ENCODE results near the gene KRTAP19-3. TPM values are rescaled to one million over a fixed set of nuclear protein-coding genes. Genes with fewer than 3 reads are reported as not detected.

Gene KRTAP19-3
- polyA plus RNA-seq, 1 donor (not counting 4 experiments of a cell fraction or from before 2014, with no cell fraction given), result not detected

DNA sequence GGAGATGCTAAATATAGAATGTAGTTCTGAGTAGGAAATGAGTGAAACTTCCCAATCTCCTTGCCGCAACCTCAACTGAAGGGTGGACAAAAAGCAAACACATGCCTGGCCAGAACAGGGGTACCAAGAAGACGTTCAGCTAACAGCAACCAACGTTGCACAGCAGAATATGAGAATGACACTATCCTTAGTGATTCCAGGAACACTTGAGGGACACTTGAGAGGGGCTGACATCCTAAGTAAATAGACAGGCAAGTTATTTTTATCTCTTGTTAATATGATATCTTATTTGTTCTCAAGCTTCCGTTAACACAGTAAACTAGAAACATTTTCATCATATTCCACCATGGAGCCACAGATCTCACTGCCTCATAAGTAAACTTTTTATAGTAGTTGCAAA lies 12.6 kb downstream of the KRTAP19-3 start:
- Histone ChIP-seq H3K4me1 (ENCODE audit: control insufficient read depth, extremely low read depth, insufficient read depth, low read length) (peaks cover 8% of the 10 kb centered on the region), H3K27me3 (ENCODE audit: control insufficient read depth, extremely low read depth, insufficient read depth, low read length) (no peaks in the 10 kb centered on the region), H3K36me3 (ENCODE audit: control insufficient read depth in 2 of 2, extremely low read depth in 1 of 2, insufficient read depth in 2 of 2, low read length in 2 of 2) (no peaks in the 10 kb centered on the region), H3K9me1 (ENCODE audit: control insufficient read depth, extremely low read depth, insufficient read depth, low read length) (no peaks in the 10 kb centered on the region), H3K4me3 (ENCODE audit: control insufficient read depth in 2 of 3, extremely low read depth in 1 of 3, insufficient read depth in 2 of 3, low read depth in 1 of 3, low read length in 3 of 3) (no peak overlapping the region), H4K20me1 (ENCODE audit: control insufficient read depth, extremely low read depth, insufficient read depth, low read length) (no peaks in the 10 kb centered on the region), H3K79me2 (ENCODE audit: control insufficient read depth, insufficient read depth, low read length) (no peaks in the 10 kb centered on the region), H3K9me3 (ENCODE audit: control insufficient read depth, low read depth, low read length) (no peaks in the 10 kb centered on the region), H3K27ac (ENCODE audit: control insufficient read depth, insufficient read depth, low read length) (no peak overlapping the region), H3K4me2 (ENCODE audit: control insufficient read depth, extremely low read depth, insufficient read depth, low read depth, low read length) (no peak overlapping the region), H2AFZ (ENCODE audit: control insufficient read depth, low read length) (no peak overlapping the region), H3K9ac (ENCODE audit: control insufficient read depth, extremely low read depth, insufficient read depth, low read length) (no peak overlapping the region)
- DNase-seq (ENCODE audit: low read depth, low spot score), result no peak
- dilution Hi-C loops (cut with MboI; ENCODE audit: extremely low pct_ligation_motif_present, low sequenced_read_pairs), result no loop called here
- FAIRE-seq, result no peak
- TF ChIP-seq EZH2 (IDR thresholded peaks at IDR 0.05; ENCODE audit: low read length), result no peak
- TF ChIP-seq, protein P1, sequence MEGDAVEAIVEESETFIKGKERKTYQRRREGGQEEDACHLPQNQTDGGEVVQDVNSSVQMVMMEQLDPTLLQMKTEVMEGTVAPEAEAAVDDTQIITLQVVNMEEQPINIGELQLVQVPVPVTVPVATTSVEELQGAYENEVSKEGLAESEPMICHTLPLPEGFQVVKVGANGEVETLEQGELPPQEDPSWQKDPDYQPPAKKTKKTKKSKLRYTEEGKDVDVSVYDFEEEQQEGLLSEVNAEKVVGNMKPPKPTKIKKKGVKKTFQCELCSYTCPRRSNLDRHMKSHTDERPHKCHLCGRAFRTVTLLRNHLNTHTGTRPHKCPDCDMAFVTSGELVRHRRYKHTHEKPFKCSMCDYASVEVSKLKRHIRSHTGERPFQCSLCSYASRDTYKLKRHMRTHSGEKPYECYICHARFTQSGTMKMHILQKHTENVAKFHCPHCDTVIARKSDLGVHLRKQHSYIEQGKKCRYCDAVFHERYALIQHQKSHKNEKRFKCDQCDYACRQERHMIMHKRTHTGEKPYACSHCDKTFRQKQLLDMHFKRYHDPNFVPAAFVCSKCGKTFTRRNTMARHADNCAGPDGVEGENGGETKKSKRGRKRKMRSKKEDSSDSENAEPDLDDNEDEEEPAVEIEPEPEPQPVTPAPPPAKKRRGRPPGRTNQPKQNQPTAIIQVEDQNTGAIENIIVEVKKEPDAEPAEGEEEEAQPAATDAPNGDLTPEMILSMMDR (optimal IDR thresholded peaks at IDR 0.05 in 1 of 3, IDR thresholded peaks at IDR 0.05 in 1 of 3, conservative IDR thresholded peaks at IDR 0.05 in 1 of 3; ENCODE audit: extremely low read depth in 1 of 3, insufficient read depth in 2 of 3, low read length in 3 of 3), result no peak

DNA sequence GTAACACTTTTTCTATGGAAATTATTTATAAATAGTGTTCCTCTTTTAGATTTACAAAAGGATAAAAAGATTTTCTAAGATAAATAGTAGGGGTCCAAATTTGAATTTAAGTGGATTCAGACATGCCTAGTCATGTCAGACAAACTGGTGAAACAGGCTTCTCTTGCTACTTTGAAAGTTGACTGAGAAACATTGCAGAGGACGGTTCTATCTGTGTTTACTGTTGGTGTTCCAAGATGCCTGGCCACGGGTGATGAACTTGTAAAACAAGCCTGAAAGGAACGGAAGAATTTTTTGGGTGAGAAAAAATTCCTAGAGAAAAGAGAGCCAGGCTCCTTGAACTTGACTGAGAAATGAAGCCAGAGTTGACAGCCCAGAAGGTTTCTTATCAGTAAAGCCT lies 13.8 kb downstream of the KRTAP19-3 start:
- Histone ChIP-seq H3K79me2 (ENCODE audit: control insufficient read depth, insufficient read depth, low read length) (no peaks in the 10 kb centered on the region), H3K4me1 (ENCODE audit: control insufficient read depth, extremely low read depth, insufficient read depth, low read length) (peaks cover 8% of the 10 kb centered on the region), H3K9me1 (ENCODE audit: control insufficient read depth, extremely low read depth, insufficient read depth, low read length) (no peaks in the 10 kb centered on the region), H3K27ac (ENCODE audit: control insufficient read depth, insufficient read depth, low read length) (no peak overlapping the region), H4K20me1 (ENCODE audit: control insufficient read depth, extremely low read depth, insufficient read depth, low read length) (no peaks in the 10 kb centered on the region), H3K36me3 (ENCODE audit: control insufficient read depth in 2 of 2, extremely low read depth in 1 of 2, insufficient read depth in 2 of 2, low read length in 2 of 2) (no peaks in the 10 kb centered on the region), H3K9ac (ENCODE audit: control insufficient read depth, extremely low read depth, insufficient read depth, low read length) (no peak overlapping the region), H3K9me3 (ENCODE audit: control insufficient read depth, low read depth, low read length) (no peaks in the 10 kb centered on the region), H3K27me3 (ENCODE audit: control insufficient read depth, extremely low read depth, insufficient read depth, low read length) (no peaks in the 10 kb centered on the region), H2AFZ (ENCODE audit: control insufficient read depth, low read length) (peak overlapping the region; percentile 26), H3K4me2 (ENCODE audit: control insufficient read depth, extremely low read depth, insufficient read depth, low read depth, low read length) (peak overlapping the region; percentile 54), H3K4me3 (ENCODE audit: control insufficient read depth in 2 of 3, extremely low read depth in 1 of 3, insufficient read depth in 2 of 3, low read depth in 1 of 3, low read length in 3 of 3) (no peak overlapping the region)
- TF ChIP-seq, protein P1 (optimal IDR thresholded peaks at IDR 0.05 in 1 of 3, IDR thresholded peaks at IDR 0.05 in 1 of 3, conservative IDR thresholded peaks at IDR 0.05 in 1 of 3; ENCODE audit: extremely low read depth in 1 of 3, insufficient read depth in 2 of 3, low read length in 3 of 3), result no peak
- TF ChIP-seq EZH2 (IDR thresholded peaks at IDR 0.05; ENCODE audit: low read length), result no peak
- FAIRE-seq (no peak), DNase-seq (ENCODE audit: low read depth, low spot score) (no peak)
- dilution Hi-C loops (cut with MboI; ENCODE audit: extremely low pct_ligation_motif_present, low sequenced_read_pairs), result no loop called here

All from keratinocyte (primary cell).